Measurements from ENCODE around the gene LRRC52.

DNA sequence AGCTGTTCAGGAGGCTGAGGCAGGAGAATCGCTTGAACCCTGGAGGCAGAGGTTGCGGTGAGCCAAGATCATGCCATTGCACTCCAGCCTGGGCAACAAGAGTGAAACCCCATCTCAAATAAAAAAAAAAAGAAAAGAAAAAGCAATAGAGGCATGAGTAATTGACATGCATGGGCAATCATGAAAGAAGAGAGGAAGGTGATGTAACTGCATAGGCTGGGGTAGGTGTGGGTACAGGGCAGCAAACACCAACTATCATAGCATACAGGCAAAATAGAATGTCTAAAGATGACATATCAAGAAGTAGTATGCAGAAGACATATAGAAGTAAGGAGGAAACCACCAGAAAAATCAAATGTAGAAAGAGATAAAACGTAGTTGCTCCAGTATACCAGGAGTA is 68.3 kb downstream of the LRRC52 start:
- TF ChIP-seq, protein P1, sequence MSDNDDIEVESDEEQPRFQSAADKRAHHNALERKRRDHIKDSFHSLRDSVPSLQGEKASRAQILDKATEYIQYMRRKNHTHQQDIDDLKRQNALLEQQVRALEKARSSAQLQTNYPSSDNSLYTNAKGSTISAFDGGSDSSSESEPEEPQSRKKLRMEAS (IDR thresholded peaks at IDR 0.05): no peak
- no peak for TF ChIP-seq GTF2F1 (IDR thresholded peaks at IDR 0.05; ENCODE audit: borderline replicate concordance, low read depth, low read length)
- TF ChIP-seq, protein P2, sequence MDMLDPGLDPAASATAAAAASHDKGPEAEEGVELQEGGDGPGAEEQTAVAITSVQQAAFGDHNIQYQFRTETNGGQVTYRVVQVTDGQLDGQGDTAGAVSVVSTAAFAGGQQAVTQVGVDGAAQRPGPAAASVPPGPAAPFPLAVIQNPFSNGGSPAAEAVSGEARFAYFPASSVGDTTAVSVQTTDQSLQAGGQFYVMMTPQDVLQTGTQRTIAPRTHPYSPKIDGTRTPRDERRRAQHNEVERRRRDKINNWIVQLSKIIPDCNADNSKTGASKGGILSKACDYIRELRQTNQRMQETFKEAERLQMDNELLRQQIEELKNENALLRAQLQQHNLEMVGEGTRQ (IDR thresholded peaks at IDR 0.05; ENCODE audit: low read length): no peak
